Neural crest cell (in vitro differentiated cells): ENCODE results near the gene DOK6. TPM values are rescaled to one million over a fixed set of nuclear protein-coding genes. Genes with fewer than 3 reads are reported as not detected.

ENCODE experiments used
- DNase-seq: peaks from one replicate; pipeline ENCODE4 v3.0.0; 2021; ENCODE audit warnings: low read depth, mixed read lengths, low spot score
- H3K27ac Mint-ChIP-seq: one replicate; pipeline ENCODE4 v1.8.0; 2021; ENCODE audit warnings: mild to moderate bottlenecking, mixed read lengths; ENCODE audit not compliant: unreplicated experiment
- H3K27me3 Mint-ChIP-seq: 2 replicates; pipeline ENCODE4 v1.8.0; 2021; ENCODE audit warnings: low read depth, mild to moderate bottlenecking, mixed read lengths
- H3K36me3 Mint-ChIP-seq: 2 replicates; pipeline ENCODE4 v1.8.0; 2021; ENCODE audit warnings: low read depth, mild to moderate bottlenecking, mixed read lengths
- H3K4me1 Mint-ChIP-seq: 2 replicates; pipeline ENCODE4 v1.8.0; 2021; ENCODE audit warnings: mixed read lengths
- H3K4me3 Mint-ChIP-seq: one replicate; pipeline ENCODE4 v1.8.0; 2021; ENCODE audit warnings: mild to moderate bottlenecking, mixed read lengths
- H3K9me3 Mint-ChIP-seq: 2 replicates; pipeline ENCODE4 v1.8.0; 2021; ENCODE audit warnings: mixed read lengths
- CTCF ChIP-seq: fragments of 200-600 bp; sonication (generic); conservative IDR thresholded peaks from 2 replicates; pipeline ENCODE4 v1.5.0; 2021; ENCODE audit warnings: antibody characterized with exemption, mild to moderate bottlenecking
- total RNA-seq: library from RNA; stranded (reverse); gene quantifications from 2 replicates; pipeline ENCODE4 v1.2.1, GENCODE V29; 2021

Gene DOK6
- total RNA-seq, 1 donor from 2014 or later = 3.6 TPM

- peak overlapping the region; percentile 43 for H3K27ac Mint-ChIP-seq
- no peak for DNase-seq
- peaks cover 13% of the 10 kb centered on the region for H3K4me1 Mint-ChIP-seq
- peaks cover 10% of the 10 kb centered on the region for H3K9me3 Mint-ChIP-seq
- peaks cover 24% of the 10 kb centered on the region for H3K36me3 Mint-ChIP-seq
- no peaks in the 10 kb centered on the region for H3K27me3 Mint-ChIP-seq
- no peak for TF ChIP-seq CTCF
- no peak overlapping the region for H3K4me3 Mint-ChIP-seq
Observed at GRCh38 chr18:69717586-69717985, 316.9 kb downstream of the DOK6 start.

- Mint-ChIP-seq H3K27ac (no peak overlapping the region), H3K4me1 (peaks cover 20% of the 10 kb centered on the region), H3K4me3 (no peak overlapping the region), H3K27me3 (no peaks in the 10 kb centered on the region), H3K9me3 (peaks cover 10% of the 10 kb centered on the region), H3K36me3 (peaks cover 22% of the 10 kb centered on the region)
- no peak for DNase-seq
- TF ChIP-seq CTCF = no peak
Observed at GRCh38 chr18:69718912-69719547, 318.3 kb downstream of the DOK6 start.

- Mint-ChIP-seq H3K9me3 (peaks cover 10% of the 10 kb centered on the region), H3K27ac (no peak overlapping the region), H3K4me3 (no peak overlapping the region), H3K27me3 (no peaks in the 10 kb centered on the region), H3K36me3 (peaks cover 22% of the 10 kb centered on the region), H3K4me1 (peaks cover 18% of the 10 kb centered on the region)
- DNase-seq = no peak
- no peak for TF ChIP-seq CTCF
Observed at GRCh38 chr18:69720422-69720821, 319.7 kb downstream of the DOK6 start.

GRCh38 chr18:69723434-69723833 lies 322.7 kb downstream of the DOK6 start:
- TF ChIP-seq CTCF = no peak
- Mint-ChIP-seq H3K36me3 (peaks cover 10% of the 10 kb centered on the region), H3K27me3 (no peaks in the 10 kb centered on the region), H3K9me3 (peaks cover 8% of the 10 kb centered on the region), H3K4me1 (peaks cover 16% of the 10 kb centered on the region), H3K4me3 (no peak overlapping the region), H3K27ac (no peak overlapping the region)
- no peak for DNase-seq

GRCh38 chr18:69725009-69725408 lies 324.3 kb downstream of the DOK6 start:
- DNase-seq = no peak
- Mint-ChIP-seq H3K27me3 (no peaks in the 10 kb centered on the region), H3K9me3 (peaks cover 2% of the 10 kb centered on the region), H3K4me3 (no peak overlapping the region), H3K27ac (no peak overlapping the region), H3K4me1 (peaks cover 16% of the 10 kb centered on the region), H3K36me3 (peaks cover 3% of the 10 kb centered on the region)
- no peak for TF ChIP-seq CTCF
